Measurements from ENCODE around the gene ATRN. TPM values are rescaled to one million over a fixed set of nuclear protein-coding genes. Genes with fewer than 3 reads are reported as not detected.

ATRN gene
- total and polyA plus RNA-seq, 2 donors (not counting 3 experiments of a cell fraction or from before 2014, with no cell fraction given), result 32.3 to 33.1 TPM

DNA sequence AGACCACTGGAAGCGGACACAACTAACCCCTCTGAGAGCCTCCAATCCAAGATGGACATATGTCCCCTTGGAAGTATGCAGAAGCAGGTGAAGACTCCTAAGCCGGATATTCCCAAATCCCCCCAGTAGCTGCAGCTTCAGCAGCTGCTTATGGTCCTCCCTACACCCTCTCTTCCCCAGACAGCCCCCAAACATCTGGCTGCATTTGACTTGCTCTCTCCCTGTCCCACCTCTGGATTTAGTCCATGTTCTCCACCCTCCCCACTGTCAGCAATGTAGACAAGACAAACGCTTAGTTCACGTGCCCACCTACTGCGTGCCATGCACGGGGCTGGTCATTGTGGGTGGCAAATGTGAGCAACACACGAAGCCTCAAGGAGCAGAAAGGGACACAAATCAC, 215.6 kb downstream of the ATRN start:
- intact Hi-C loops (cut with micrococcal nuclease), result no loop called here
- FAIRE-seq, result no peak

More for the DNA sequence above, 215.6 kb downstream of the ATRN start:
- no TSS peak for BruUV-seq (replicated peaks)
- Histone ChIP-seq H3K79me2 (ENCODE audit: control insufficient read depth, insufficient read depth, low read length) (no peaks in the 10 kb centered on the region), H3K27me3 (ENCODE audit: control insufficient read depth in 2 of 2, insufficient read depth in 2 of 2, low read length in 2 of 2) (peaks cover 25 to 32% of the 10 kb centered on the region in 2 experiments), H3K4me1 (ENCODE audit: control insufficient read depth, extremely low read depth, insufficient read depth, low read length) (no peaks in the 10 kb centered on the region), H4K20me1 (replicated peaks; ENCODE audit: control insufficient read depth, extremely low read depth, insufficient read depth, low read length) (no peaks in the 10 kb centered on the region), H3K27ac (ENCODE audit: insufficient read depth, low read depth, low read length) (no peak overlapping the region), H3K9ac (replicated peaks; ENCODE audit: extremely low read depth, insufficient read depth, low read length) (no peak overlapping the region), H3K36me3 (ENCODE audit: control insufficient read depth in 2 of 2, extremely low read depth in 1 of 2, insufficient read depth in 2 of 2, low read length in 2 of 2) (no peaks in the 10 kb centered on the region), H3K4me3 (replicated peaks in 1 of 3; ENCODE audit: insufficient read depth in 1 of 3, low read depth in 1 of 3, low read length in 3 of 3) (no peak overlapping the region), H3K9me3 (replicated peaks; ENCODE audit: control insufficient read depth, insufficient read depth, low read length) (no peaks in the 10 kb centered on the region), H2AFZ (ENCODE audit: low read depth, low read length) (no peak overlapping the region), H3K9me1 (replicated peaks; ENCODE audit: control insufficient read depth, extremely low read depth, insufficient read depth, low read length) (no peaks in the 10 kb centered on the region), H3K4me2 (ENCODE audit: insufficient read depth, low read length) (no peak overlapping the region)
- dilution Hi-C loops (cut with MboI; ENCODE audit: extremely low pct_ligation_motif_present, low sequenced_read_pairs), result no loop called here
- ChIA-PET POLR2A (no interaction called here), CTCF (interaction anchor here (1.6 to 6.1 kb wide), 5 partner anchors 9 to 82 kb away, joined by 6 to 26 read pairs (median 16); no protein-coding TSS in a partner anchor)
- no peak for TF ChIP-seq POLR2A (IDR thresholded peaks at IDR 0.05; ENCODE audit: low read depth, low read length)
- no peak for TF ChIP-seq CTCF (IDR thresholded peaks at IDR 0.05; ENCODE audit: extremely low read depth in 1 of 2, insufficient read depth in 1 of 2, low read depth in 1 of 2, low read length in 2 of 2)
- no peak for TF ChIP-seq POLR2AphosphoS5 (IDR thresholded peaks at IDR 0.05; ENCODE audit: insufficient read depth, low read depth, low read length)
- no peak for TF ChIP-seq GATA2 (IDR thresholded peaks at IDR 0.05; ENCODE audit: insufficient read depth, insufficient read length, low read depth, low read length)
- TF ChIP-seq, protein P1, sequence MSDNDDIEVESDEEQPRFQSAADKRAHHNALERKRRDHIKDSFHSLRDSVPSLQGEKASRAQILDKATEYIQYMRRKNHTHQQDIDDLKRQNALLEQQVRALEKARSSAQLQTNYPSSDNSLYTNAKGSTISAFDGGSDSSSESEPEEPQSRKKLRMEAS (IDR thresholded peaks at IDR 0.05; ENCODE audit: insufficient read depth, insufficient read length), result no peak
- no peak for TF ChIP-seq JUN (IDR thresholded peaks at IDR 0.05; ENCODE audit: borderline replicate concordance, insufficient read depth, insufficient read length, low read depth)
- no peak for TF ChIP-seq FOS (IDR thresholded peaks at IDR 0.05; ENCODE audit: borderline replicate concordance, insufficient read depth, low read length)
- no peak for TF ChIP-seq EZH2 (IDR thresholded peaks at IDR 0.05; ENCODE audit: borderline replicate concordance, low read depth, low read length, severe bottlenecking)
- TF ChIP-seq MYC (IDR thresholded peaks at IDR 0.05; ENCODE audit: low read depth, low read length), result no peak
- no peak for DNase-seq (ENCODE audit: low read depth, low spot score)
